ENCODE results near the gene RAB24. TPM values are rescaled to one million over a fixed set of nuclear protein-coding genes. Genes with fewer than 3 reads are reported as not detected.

RAB24 gene
- total RNA-seq (10 to 100 TPM; 22.3 to 33.6 (median 29.4) TPM), polyA plus RNA-seq (10 to 100 TPM; 35.4 to 64.6 (median 50.4) TPM)

DNA sequence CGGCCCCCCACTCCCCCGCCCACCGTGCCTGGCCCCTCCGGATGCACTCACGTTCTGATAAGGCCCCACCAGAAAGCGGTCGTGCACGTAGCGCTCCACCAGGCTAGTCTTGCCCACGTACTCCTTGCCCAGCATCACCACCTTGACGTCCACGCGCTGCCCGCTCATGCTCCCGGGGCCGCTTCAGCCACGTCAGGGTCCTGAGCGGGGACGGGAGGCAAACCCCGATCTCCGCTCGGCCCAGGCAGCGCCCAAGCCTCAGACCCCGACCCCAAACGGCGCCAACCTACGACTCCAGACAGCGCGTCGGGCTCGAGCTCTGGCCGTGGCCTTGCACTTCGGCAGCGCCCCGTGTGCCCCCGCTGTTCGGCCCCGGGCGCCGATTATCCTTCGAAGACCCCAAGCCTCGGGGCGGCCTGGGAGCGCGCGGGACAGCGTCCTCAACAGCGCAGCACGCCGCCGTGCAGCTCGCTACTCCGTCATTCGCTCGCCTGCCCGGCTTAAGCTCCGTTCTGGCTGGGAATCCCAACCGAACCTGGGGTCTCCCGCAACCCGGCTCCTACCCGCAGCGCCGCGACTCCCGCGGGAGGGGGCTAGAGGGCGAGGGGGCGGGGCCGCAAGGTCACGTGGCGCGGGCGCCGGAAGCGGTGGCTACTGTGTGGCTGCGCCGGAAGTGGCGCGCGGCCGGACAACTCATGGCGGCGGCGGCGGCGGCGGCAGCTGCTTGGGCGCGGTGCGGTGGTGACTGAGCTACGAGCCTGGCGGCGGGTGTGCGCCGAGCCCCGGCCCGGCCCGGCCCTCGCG lies at the start of gene RAB24, which contains the start of gene PRELID1:
TSS of gene RAB24 (minus strand) at position 599 of the 804 bp plus-strand sequence. CDS start at position 168, 431 bp downstream.
TSS of gene PRELID1 (plus strand) at position 679 of the 804 bp plus-strand sequence. CDS start 187 bp downstream, outside the sequence.
- Histone ChIP-seq H3K27ac (peak within 1 kb of the TSS; percentile 84 to 90 (median 86)), H3K9me3 (no peaks in the 10 kb centered on the region), H3K4me3 (peak within 1 kb of the TSS; percentile 78 to 88 (median 84)), H3K27me3 (no peaks in the 10 kb centered on the region), H3K4me1 (peaks cover 0 to 64% (median 47%) of the 10 kb centered on the region in 4 donors), H3K36me3 (peaks cover 0 to 34% (median 14%) of the 10 kb centered on the region in 4 donors)
- WGBS, 2 donors = 0 to 1% methylated on average over 100 of the region's 100 CpGs
- TF ChIP-seq POLR2A (IDR thresholded peaks at IDR 0.05) = peak; percentile 11 to 58
- TF ChIP-seq POLR2AphosphoS5 (IDR thresholded peaks at IDR 0.05) = peak; percentile 77 to 91 (median 85)
- no peak for TF ChIP-seq EP300 (IDR thresholded peaks at IDR 0.05)
- TF ChIP-seq, protein P1, sequence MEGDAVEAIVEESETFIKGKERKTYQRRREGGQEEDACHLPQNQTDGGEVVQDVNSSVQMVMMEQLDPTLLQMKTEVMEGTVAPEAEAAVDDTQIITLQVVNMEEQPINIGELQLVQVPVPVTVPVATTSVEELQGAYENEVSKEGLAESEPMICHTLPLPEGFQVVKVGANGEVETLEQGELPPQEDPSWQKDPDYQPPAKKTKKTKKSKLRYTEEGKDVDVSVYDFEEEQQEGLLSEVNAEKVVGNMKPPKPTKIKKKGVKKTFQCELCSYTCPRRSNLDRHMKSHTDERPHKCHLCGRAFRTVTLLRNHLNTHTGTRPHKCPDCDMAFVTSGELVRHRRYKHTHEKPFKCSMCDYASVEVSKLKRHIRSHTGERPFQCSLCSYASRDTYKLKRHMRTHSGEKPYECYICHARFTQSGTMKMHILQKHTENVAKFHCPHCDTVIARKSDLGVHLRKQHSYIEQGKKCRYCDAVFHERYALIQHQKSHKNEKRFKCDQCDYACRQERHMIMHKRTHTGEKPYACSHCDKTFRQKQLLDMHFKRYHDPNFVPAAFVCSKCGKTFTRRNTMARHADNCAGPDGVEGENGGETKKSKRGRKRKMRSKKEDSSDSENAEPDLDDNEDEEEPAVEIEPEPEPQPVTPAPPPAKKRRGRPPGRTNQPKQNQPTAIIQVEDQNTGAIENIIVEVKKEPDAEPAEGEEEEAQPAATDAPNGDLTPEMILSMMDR (IDR thresholded peaks at IDR 0.05) = peak in 2 of 4 experiments; percentile 17 to 24
- peak; percentile 94 for DNase-seq
- intact Hi-C loops (cut with DNase I) = no loop called here

DNA sequence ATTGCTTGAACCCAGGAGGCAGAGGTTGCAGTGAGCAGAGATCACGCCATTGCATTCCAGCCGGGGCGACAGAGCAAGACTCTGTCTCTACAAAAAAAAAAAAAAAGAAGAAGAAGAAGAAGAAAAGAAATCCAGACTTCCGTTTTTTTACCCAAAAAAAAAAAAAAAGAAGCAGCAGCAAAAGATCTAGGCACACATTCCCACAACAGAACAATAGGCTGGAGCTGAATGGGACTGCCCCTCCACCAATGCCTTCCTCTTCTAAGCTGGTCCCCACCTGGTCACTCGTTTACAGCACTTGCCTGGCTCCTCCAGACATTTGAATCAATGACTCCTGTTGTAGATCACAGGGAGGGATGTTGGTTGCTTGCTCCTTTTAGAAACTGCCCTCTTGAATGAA lies 49.6 kb upstream of the RAB24 start:
- Histone ChIP-seq H3K4me3 (no peak overlapping the region), H3K9me3 (no peaks in the 10 kb centered on the region), H3K27me3 (peaks cover 0 to under 1% (median 0%) of the 10 kb centered on the region in 3 donors), H3K36me3 (peaks cover 0 to 4% (median 0%) of the 10 kb centered on the region in 4 donors), H3K4me1 (peaks cover 0 to 37% (median 27%) of the 10 kb centered on the region in 4 donors), H3K27ac (no peak overlapping the region)
- DNase-seq = no peak
- TF ChIP-seq POLR2AphosphoS5 (IDR thresholded peaks at IDR 0.05) (no peak), EP300 (IDR thresholded peaks at IDR 0.05) (no peak), POLR2A (IDR thresholded peaks at IDR 0.05) (no peak)
- TF ChIP-seq, protein P1 (IDR thresholded peaks at IDR 0.05) = no peak
- intact Hi-C loops (cut with DNase I) = no loop called here
- WGBS, 2 donors = 66 to 75% methylated on average over 5 of the region's 5 CpGs

DNA sequence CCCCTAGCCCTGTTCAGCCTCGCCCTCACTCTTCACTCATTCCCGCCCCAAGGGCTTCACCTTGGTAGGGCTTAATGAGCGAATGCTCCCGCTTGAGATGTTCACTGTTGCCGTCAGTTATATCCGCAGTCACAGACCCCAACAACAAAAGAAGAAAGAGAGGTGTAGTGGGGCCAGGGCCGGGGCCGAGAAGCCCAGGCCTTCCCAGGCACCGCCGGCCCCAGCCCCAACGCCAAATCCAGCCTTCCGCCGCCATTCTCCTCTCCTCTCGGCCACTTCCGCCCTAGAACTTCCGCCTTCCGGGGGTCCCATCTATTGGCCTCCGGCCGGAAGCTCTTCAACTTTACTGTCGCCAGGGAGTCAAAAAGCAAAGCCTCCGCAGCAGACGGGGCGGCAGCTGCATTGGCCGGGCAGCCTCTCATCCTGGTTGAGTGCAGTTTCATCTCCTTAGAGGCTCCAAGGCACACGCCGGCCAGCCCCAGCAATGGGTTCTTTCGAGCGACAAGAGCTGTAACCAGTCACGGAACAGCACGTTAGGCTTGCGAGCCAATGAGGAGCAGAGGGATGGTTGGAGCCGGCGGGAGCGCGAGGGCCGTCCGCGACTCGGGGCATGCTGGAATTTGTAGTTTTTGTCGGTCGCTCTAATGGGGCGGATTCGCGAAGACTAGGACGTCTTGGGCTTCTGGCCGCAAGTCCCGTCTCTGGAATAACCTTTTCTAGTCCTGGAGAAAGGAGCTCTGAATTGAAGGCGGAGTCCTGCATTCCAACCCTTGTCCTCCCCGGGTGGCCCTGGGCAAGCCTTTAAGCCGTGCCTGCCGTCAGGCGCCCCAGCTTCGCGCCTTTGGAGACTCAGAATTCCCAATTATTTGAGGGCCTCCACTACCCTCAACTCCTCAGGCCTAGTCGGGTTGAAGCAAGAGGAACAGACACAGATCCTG lies 48.1 kb upstream of the RAB24 start, which contains the start of gene LMAN2:
TSS of gene LMAN2 (minus strand) at position 277 of the 938 bp plus-strand sequence. CDS start at position 256, 21 bp downstream.
- 8 to 9% methylated on average over 55 of the region's 55 CpGs for WGBS, 2 donors
- DNase-seq = peak; percentile 96
- Histone ChIP-seq H3K36me3 (peaks cover 0 to 6% (median 2%) of the 10 kb centered on the region in 4 donors), H3K27me3 (no peaks in the 10 kb centered on the region), H3K4me3 (peak within 1 kb of the TSS; percentile 59 to 93 (median 83)), H3K4me1 (peaks cover 0 to 51% (median 34%) of the 10 kb centered on the region in 4 donors), H3K27ac (peak within 1 kb of the TSS; percentile 89 to 96 (median 92)), H3K9me3 (no peaks in the 10 kb centered on the region)
- peak; percentile 46 to 70 for TF ChIP-seq POLR2A (IDR thresholded peaks at IDR 0.05)
- TF ChIP-seq EP300 (IDR thresholded peaks at IDR 0.05) = no peak
- peak; percentile 42 to 87 (median 68) for TF ChIP-seq POLR2AphosphoS5 (IDR thresholded peaks at IDR 0.05)
- TF ChIP-seq, protein P1 (IDR thresholded peaks at IDR 0.05) = no peak
- intact Hi-C loops (cut with DNase I) = loop anchor here (2.0 kb wide), 2 partner anchors 15 to 39 kb away; no protein-coding TSS in a partner anchor

DNA sequence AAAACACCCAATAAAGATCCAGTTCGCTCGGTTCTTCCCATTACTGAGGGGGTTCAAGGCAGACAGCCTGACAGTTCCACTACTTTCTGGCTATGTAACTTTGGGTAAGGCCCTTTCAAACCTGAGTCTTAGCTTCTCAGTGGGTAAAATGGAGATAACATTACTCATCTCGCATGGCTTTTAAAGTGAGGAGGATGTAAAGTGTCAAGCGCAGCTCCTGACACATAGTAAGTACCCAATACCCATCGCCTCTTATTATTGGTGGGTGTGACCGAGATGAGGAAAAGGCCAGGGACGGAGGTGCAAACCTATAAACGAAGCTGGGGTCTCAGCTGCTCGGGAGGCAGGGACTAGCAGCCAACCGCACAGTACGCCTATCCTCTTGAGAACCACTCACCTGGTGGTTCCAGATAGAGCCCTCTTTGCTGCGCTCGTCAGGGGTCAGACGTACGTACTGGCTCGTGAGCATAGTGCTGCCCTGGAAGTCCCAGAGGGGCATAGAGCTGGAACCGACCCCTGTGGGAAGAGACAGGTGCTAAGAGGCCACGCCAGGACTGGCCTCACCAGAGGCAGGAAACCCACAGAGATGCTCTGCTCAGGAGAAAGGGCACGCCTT lies 47.4 kb upstream of the RAB24 start:
- Histone ChIP-seq H3K36me3 (peaks cover 0 to 6% (median 2%) of the 10 kb centered on the region in 4 donors), H3K27me3 (no peaks in the 10 kb centered on the region), H3K27ac (peak overlapping the region; percentile 89 to 96 (median 92)), H3K9me3 (no peaks in the 10 kb centered on the region), H3K4me3 (peak overlapping the region; percentile 59 to 93 (median 83)), H3K4me1 (peaks cover 0 to 52% (median 36%) of the 10 kb centered on the region in 4 donors)
- WGBS, 2 donors = 6 to 14% methylated on average over 19 of the region's 19 CpGs
- intact Hi-C loops (cut with DNase I) = loop anchor here (2.0 kb wide), 2 partner anchors 16 to 38 kb away; no protein-coding TSS in a partner anchor
- TF ChIP-seq, protein P1 (IDR thresholded peaks at IDR 0.05) = no peak
- TF ChIP-seq POLR2A (IDR thresholded peaks at IDR 0.05) (no peak), EP300 (IDR thresholded peaks at IDR 0.05) (no peak), POLR2AphosphoS5 (IDR thresholded peaks at IDR 0.05) (no peak)
- DNase-seq = no peak
